ENCODE data around the gene PMIS2.

Gene PMIS2

DNA sequence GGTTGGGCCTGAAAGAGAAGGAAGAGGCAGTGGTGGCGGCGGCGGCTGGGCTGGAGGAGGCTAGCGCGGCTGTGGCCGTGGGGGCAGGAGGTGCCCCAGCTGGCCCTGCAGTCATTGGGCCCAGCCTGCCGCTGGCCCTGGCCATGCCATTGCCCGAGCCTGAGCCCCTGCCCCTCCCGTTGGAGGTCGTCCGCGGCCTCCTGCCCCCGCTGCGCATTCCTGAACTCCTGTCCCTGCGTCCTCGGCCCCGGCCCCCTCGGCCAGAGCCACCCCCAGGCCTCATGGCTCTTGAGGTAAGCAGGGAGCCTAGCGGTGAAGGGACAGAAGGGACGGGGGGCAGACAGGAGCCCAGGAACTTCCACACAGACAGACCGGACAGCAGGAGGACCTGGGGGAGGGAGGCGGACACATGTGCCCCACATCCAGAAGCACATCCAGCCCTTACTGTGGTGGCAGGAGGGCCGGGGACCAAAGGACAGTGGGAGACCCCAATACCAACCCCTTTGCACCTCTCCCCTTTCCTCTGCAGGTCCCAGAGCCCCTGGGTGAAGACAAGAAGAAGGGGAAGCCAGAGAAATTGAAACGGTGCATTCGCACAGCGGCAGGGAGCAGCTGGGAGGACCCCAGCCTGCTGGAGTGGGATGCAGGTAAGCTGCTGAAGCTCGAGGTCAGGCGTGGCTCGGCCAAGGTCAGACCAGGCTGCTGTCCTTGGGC, 47.9 kb downstream of the PMIS2 start:
- DNase-seq (ENCODE audit: low spot score), result no peak

DNA sequence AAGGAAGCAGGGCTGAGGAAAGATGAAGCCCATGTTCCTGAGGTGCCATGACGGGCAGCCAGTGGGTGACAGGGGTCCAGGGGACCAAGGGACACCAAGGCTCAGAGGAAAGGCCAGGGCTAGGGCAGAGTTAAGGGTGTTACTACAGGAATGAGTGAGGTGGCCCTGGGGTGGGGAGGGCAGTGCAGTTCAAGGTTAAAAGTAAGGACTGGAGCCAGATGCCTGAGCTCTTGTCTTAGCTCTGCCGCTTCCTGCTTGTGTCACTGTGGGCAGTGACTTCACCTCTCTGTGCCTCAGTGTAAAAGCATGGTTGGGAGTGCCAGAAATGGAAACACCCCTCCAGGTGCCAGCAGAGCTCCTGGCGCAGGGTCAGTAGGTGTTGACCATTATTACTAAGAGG, 50.7 kb downstream of the PMIS2 start:
- no peak for DNase-seq (ENCODE audit: low spot score)
